Measurements from ENCODE around the gene CRYGD.

CRYGD gene

DNA sequence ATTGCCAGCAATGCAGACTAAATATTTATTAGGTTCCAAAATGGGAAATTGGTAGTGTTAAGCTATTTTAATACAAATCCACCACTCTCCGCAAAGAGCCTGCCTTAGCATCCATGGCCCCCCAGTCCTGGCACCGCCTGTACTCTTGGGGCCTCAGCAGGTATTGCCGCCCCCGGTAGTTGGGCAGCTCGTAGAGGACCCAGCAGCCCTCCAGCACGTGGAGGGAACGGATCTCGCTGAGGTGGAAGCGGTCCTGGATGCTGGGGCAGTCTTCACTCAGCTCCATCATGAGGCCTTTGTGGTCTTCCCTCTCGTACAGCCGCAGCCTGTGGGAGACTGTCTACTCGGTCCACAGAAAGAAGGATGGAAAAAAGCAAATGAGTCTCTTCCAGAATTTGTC lies 3.8 kb upstream of the CRYGD start:
- H4K12ac ChIP-seq (ENCODE audit: low read depth, low read length), result no peak overlapping the region
- H2BK120ac ChIP-seq (ENCODE audit: insufficient read depth, low read length, poor library complexity), result peak overlapping the region; percentile 56
- no peaks in the 10 kb centered on the region for H3K36me3 ChIP-seq (ENCODE audit: control insufficient read depth in 1 of 2, insufficient read depth in 2 of 2, low read length in 2 of 2)
- WGBS (ENCODE audit: extremely low coverage, insufficient coverage, insufficient read length), result no CpG with 5 or more reads among the region's 12 CpGs
- H3K18ac ChIP-seq (ENCODE audit: low read length), result no peak overlapping the region
- no peaks in the 10 kb centered on the region for H3K27me3 ChIP-seq (ENCODE audit: insufficient read depth, low read length)
- peaks cover 6 to 14% of the 10 kb centered on the region in 2 experiments for H3K4me1 ChIP-seq (ENCODE audit: control insufficient read depth in 1 of 2, insufficient read depth in 2 of 2, low read length in 2 of 2)
- peak overlapping the region; percentile 96 for H2AK5ac ChIP-seq (ENCODE audit: low read length)
- H3K4me2 ChIP-seq (ENCODE audit: low read length), result no peak overlapping the region
- DNase-seq, result no peak
- peaks cover 9% of the 10 kb centered on the region for H3K79me1 ChIP-seq (ENCODE audit: low read length)
- H3K9ac ChIP-seq (ENCODE audit: low read length), result no peak overlapping the region
- no peak overlapping the region for H3K23ac ChIP-seq (ENCODE audit: low read length)
- no peak overlapping the region for H3K14ac ChIP-seq (ENCODE audit: low read length)
- peak overlapping the region; percentile 83 for H2BK12ac ChIP-seq (ENCODE audit: low read length)
- no peak overlapping the region for H4K8ac ChIP-seq (ENCODE audit: low read depth, low read length)
- H3K9me3 ChIP-seq (ENCODE audit: insufficient read depth, low read depth, low read length), result no peaks in the 10 kb centered on the region
- peaks cover 2% of the 10 kb centered on the region for H3K79me2 ChIP-seq (ENCODE audit: control insufficient read depth, insufficient read depth, low read length, poor library complexity)
- H3K4me3 ChIP-seq (ENCODE audit: low read depth, low read length), result no peak overlapping the region
- no peak overlapping the region for H2BK5ac ChIP-seq (ENCODE audit: low read depth, low read length, poor library complexity)
- no peak overlapping the region for H3K27ac ChIP-seq (ENCODE audit: low read depth, low read length)
- H3K4ac ChIP-seq (ENCODE audit: low read depth, low read length), result no peak overlapping the region
- no peak overlapping the region for H2AFZ ChIP-seq (ENCODE audit: insufficient read depth, low read length, poor library complexity)
- H4K91ac ChIP-seq (ENCODE audit: low read depth, low read length), result peak overlapping the region; percentile 36

DNA sequence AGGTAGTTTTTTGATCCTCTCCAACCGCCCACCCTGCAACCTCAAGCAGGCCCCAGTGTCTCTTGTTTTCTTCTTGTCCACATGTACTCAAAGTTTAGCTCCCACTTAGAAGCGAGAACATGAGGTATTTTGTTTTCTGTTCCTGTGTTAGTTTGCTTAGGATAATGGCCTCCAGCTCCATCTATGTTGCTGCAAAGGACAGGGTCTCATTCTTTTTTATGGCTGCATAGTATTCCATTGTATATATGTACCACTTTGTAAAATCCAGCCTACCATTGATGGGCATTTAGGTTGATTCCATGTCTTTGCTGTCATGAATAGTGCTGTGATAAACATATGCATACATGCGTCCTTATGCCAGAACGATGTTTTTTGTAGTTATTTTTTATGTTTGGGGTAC lies 2.8 kb upstream of the CRYGD start:
- H4K91ac ChIP-seq (ENCODE audit: low read depth, low read length), result no peak overlapping the region
- H3K4me2 ChIP-seq (ENCODE audit: low read length), result no peak overlapping the region
- no CpG with 5 or more reads among the region's 4 CpGs for WGBS (ENCODE audit: extremely low coverage, insufficient coverage, insufficient read length)
- H3K79me2 ChIP-seq (ENCODE audit: control insufficient read depth, insufficient read depth, low read length, poor library complexity), result peaks cover 2% of the 10 kb centered on the region
- peaks cover 6 to 14% of the 10 kb centered on the region in 2 experiments for H3K4me1 ChIP-seq (ENCODE audit: control insufficient read depth in 1 of 2, insufficient read depth in 2 of 2, low read length in 2 of 2)
- no peak overlapping the region for H2BK120ac ChIP-seq (ENCODE audit: insufficient read depth, low read length, poor library complexity)
- H3K14ac ChIP-seq (ENCODE audit: low read length), result no peak overlapping the region
- no peak overlapping the region for H3K9ac ChIP-seq (ENCODE audit: low read length)
- no peak overlapping the region for H3K18ac ChIP-seq (ENCODE audit: low read length)
- no peaks in the 10 kb centered on the region for H3K9me3 ChIP-seq (ENCODE audit: insufficient read depth, low read depth, low read length)
- H2AK5ac ChIP-seq (ENCODE audit: low read length), result no peak overlapping the region
- H2AFZ ChIP-seq (ENCODE audit: insufficient read depth, low read length, poor library complexity), result no peak overlapping the region
- no peaks in the 10 kb centered on the region for H3K27me3 ChIP-seq (ENCODE audit: insufficient read depth, low read length)
- H2BK12ac ChIP-seq (ENCODE audit: low read length), result no peak overlapping the region
- H3K79me1 ChIP-seq (ENCODE audit: low read length), result peaks cover 9% of the 10 kb centered on the region
- no peaks in the 10 kb centered on the region for H3K36me3 ChIP-seq (ENCODE audit: control insufficient read depth in 1 of 2, insufficient read depth in 2 of 2, low read length in 2 of 2)
- no peak overlapping the region for H2BK5ac ChIP-seq (ENCODE audit: low read depth, low read length, poor library complexity)
- H3K4ac ChIP-seq (ENCODE audit: low read depth, low read length), result no peak overlapping the region
- H4K8ac ChIP-seq (ENCODE audit: low read depth, low read length), result no peak overlapping the region
- H3K23ac ChIP-seq (ENCODE audit: low read length), result no peak overlapping the region
- H3K4me3 ChIP-seq (ENCODE audit: low read depth, low read length), result no peak overlapping the region
- H3K27ac ChIP-seq (ENCODE audit: low read depth, low read length), result no peak overlapping the region
- no peak for DNase-seq
- H4K12ac ChIP-seq (ENCODE audit: low read depth, low read length), result no peak overlapping the region

DNA sequence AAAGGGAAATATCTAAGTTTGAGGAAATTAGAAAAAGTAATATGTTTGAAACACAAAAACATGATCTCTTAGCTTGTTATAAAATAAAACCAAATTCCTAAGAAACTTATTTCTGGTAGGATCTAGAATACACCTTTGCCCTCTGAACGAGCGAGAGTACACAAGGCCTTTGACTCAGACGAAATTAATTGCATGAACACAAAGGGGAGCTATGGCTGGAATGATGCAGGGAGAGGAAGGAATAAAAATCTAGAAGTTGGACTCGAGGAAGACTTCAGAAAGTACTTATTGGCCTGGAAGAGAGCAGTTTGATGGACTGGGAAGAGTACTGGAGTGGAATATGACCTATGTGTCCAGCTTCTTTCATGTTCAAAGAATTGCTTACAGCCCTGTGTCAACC lies 927 bp upstream of the CRYGD start:
- no peak overlapping the region for H3K4ac ChIP-seq (ENCODE audit: low read depth, low read length)
- peaks cover 7% of the 10 kb centered on the region for H3K79me1 ChIP-seq (ENCODE audit: low read length)
- no peak overlapping the region for H4K12ac ChIP-seq (ENCODE audit: low read depth, low read length)
- H3K4me1 ChIP-seq (ENCODE audit: control insufficient read depth in 1 of 2, insufficient read depth in 2 of 2, low read length in 2 of 2), result peaks cover 6 to 7% of the 10 kb centered on the region in 2 experiments
- H3K27ac ChIP-seq (ENCODE audit: low read depth, low read length), result no peak overlapping the region
- H3K36me3 ChIP-seq (ENCODE audit: control insufficient read depth in 1 of 2, insufficient read depth in 2 of 2, low read length in 2 of 2), result no peaks in the 10 kb centered on the region
- no peak overlapping the region for H3K4me3 ChIP-seq (ENCODE audit: low read depth, low read length)
- no peak overlapping the region for H3K18ac ChIP-seq (ENCODE audit: low read length)
- DNase-seq, result no peak
- no peak overlapping the region for H2BK12ac ChIP-seq (ENCODE audit: low read length)
- H3K9me3 ChIP-seq (ENCODE audit: insufficient read depth, low read depth, low read length), result no peaks in the 10 kb centered on the region
- H3K79me2 ChIP-seq (ENCODE audit: control insufficient read depth, insufficient read depth, low read length, poor library complexity), result peaks cover 2% of the 10 kb centered on the region
- H2AK5ac ChIP-seq (ENCODE audit: low read length), result no peak overlapping the region
- no peak overlapping the region for H3K23ac ChIP-seq (ENCODE audit: low read length)
- no CpG with 5 or more reads among the region's 4 CpGs for WGBS (ENCODE audit: extremely low coverage, insufficient coverage, insufficient read length)
- no peaks in the 10 kb centered on the region for H3K27me3 ChIP-seq (ENCODE audit: insufficient read depth, low read length)
- H3K4me2 ChIP-seq (ENCODE audit: low read length), result no peak overlapping the region
- H4K8ac ChIP-seq (ENCODE audit: low read depth, low read length), result no peak overlapping the region
- H2BK120ac ChIP-seq (ENCODE audit: insufficient read depth, low read length, poor library complexity), result no peak overlapping the region
- no peak overlapping the region for H2BK5ac ChIP-seq (ENCODE audit: low read depth, low read length, poor library complexity)
- H2AFZ ChIP-seq (ENCODE audit: insufficient read depth, low read length, poor library complexity), result no peak overlapping the region
- H3K14ac ChIP-seq (ENCODE audit: low read length), result no peak overlapping the region
- no peak overlapping the region for H4K91ac ChIP-seq (ENCODE audit: low read depth, low read length)
- no peak overlapping the region for H3K9ac ChIP-seq (ENCODE audit: low read length)

DNA sequence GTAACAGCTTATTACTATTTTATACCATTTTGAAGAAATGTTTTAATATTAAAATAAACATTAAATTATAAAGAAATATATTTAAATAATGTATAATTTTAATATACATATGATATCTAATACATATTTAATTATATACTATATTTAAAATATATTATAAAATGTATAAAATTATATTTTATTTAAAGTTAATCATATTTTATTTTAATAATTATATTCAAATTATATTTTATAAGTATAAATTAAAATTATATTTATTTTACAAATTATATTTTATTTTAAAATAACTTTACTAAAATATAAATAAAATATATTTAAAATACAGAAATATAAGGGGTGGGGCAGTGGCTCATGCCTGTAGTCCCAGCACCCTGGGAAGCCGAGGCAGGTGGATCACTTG lies 2.1 kb downstream of the CRYGD start:
- no peak for DNase-seq
- Histone ChIP-seq H3K79me2 (ENCODE audit: control insufficient read depth, insufficient read depth, low read length, poor library complexity) (no peaks in the 10 kb centered on the region), H3K4ac (ENCODE audit: low read depth, low read length) (no peak overlapping the region), H2AK5ac (ENCODE audit: low read length) (no peak overlapping the region), H2BK12ac (ENCODE audit: low read length) (no peak overlapping the region), H3K9ac (ENCODE audit: low read length) (no peak overlapping the region), H3K9me3 (ENCODE audit: insufficient read depth, low read depth, low read length) (no peaks in the 10 kb centered on the region), H3K79me1 (ENCODE audit: low read length) (no peaks in the 10 kb centered on the region), H3K4me1 (ENCODE audit: control insufficient read depth in 1 of 2, insufficient read depth in 2 of 2, low read length in 2 of 2) (no peaks in the 10 kb centered on the region), H3K4me3 (ENCODE audit: low read depth, low read length) (no peak overlapping the region), H3K18ac (ENCODE audit: low read length) (no peak overlapping the region), H2BK120ac (ENCODE audit: insufficient read depth, low read length, poor library complexity) (no peak overlapping the region), H4K91ac (ENCODE audit: low read depth, low read length) (no peak overlapping the region), H2AFZ (ENCODE audit: insufficient read depth, low read length, poor library complexity) (no peak overlapping the region), H3K27me3 (ENCODE audit: insufficient read depth, low read length) (no peaks in the 10 kb centered on the region), H3K23ac (ENCODE audit: low read length) (no peak overlapping the region), H3K36me3 (ENCODE audit: control insufficient read depth in 1 of 2, insufficient read depth in 2 of 2, low read length in 2 of 2) (no peaks in the 10 kb centered on the region), H3K14ac (ENCODE audit: low read length) (no peak overlapping the region), H4K12ac (ENCODE audit: low read depth, low read length) (no peak overlapping the region), H3K27ac (ENCODE audit: low read depth, low read length) (no peak overlapping the region), H2BK5ac (ENCODE audit: low read depth, low read length, poor library complexity) (no peak overlapping the region), H4K8ac (ENCODE audit: low read depth, low read length) (no peak overlapping the region), H3K4me2 (ENCODE audit: low read length) (no peak overlapping the region)
- no CpG with 5 or more reads among the region's 1 CpG for WGBS (ENCODE audit: extremely low coverage, insufficient coverage, insufficient read length)

Measured in trophoblast cell (in vitro differentiated cells and primary cell).